Suprapubic skin (tissue), 4 donors: Measurements from ENCODE around the gene KLHL25. TPM values are rescaled to one million over a fixed set of nuclear protein-coding genes. Genes with fewer than 3 reads are reported as not detected.

Experiments used
- DNase-seq, 2 donors: peaks; one replicate each; pipeline ENCODE4 v3.0.0-alpha.2; 2019; ENCODE audit warnings: low spot score in 2 of 2
- H3K27ac ChIP-seq: fragments of 200-600 bp; sonication (generic); one replicate; pipeline ENCODE4 v1.5.1; 2019
- H3K27me3 ChIP-seq: fragments of 200-600 bp; sonication (generic); one replicate; pipeline ENCODE4 v1.5.1; 2019
- H3K36me3 ChIP-seq: fragments of 200-600 bp; sonication (generic); one replicate; pipeline ENCODE4 v1.5.1; 2019
- H3K4me1 ChIP-seq: fragments of 200-600 bp; sonication (generic); one replicate; pipeline ENCODE4 v1.5.1; 2019
- H3K4me3 ChIP-seq: fragments of 200-600 bp; sonication (generic); one replicate; pipeline ENCODE4 v1.5.1; 2019; ENCODE audit warnings: mild to moderate bottlenecking
- H3K9me3 ChIP-seq: fragments of 200-600 bp; sonication (generic); one replicate; pipeline ENCODE4 v1.5.1; 2019
- CTCF ChIP-seq, 2 donors: fragments of 200-600 bp in 1 of 2; fragments of 450-650 bp in 1 of 2; sonication (generic) in 1 of 2; IDR thresholded peaks; one replicate each; pipeline ENCODE4 v1.5.1; 2016 to 2019; ENCODE audit warnings: antibody characterized with exemption in 2 of 2, mild to moderate bottlenecking in 1 of 2, moderate library complexity in 1 of 2
- EP300 ChIP-seq: sonication (generic); formaldehyde crosslinking; IDR thresholded peaks from one replicate; pipeline ENCODE4 v1.6.1; 2017; ENCODE audit warnings: antibody characterized with exemption
- POLR2A ChIP-seq, 2 donors: fragments of 450-650 bp; IDR thresholded peaks; one replicate each; pipeline ENCODE4 v1.6.1; 2017; ENCODE audit warnings: antibody characterized with exemption in 2 of 2, mild to moderate bottlenecking in 2 of 2, moderate library complexity in 2 of 2
- POLR2AphosphoS5 ChIP-seq, 3 donors: sonication (generic); formaldehyde crosslinking; IDR thresholded peaks; one replicate each; pipeline ENCODE4 v1.6.1; 2017; ENCODE audit warnings: antibody characterized with exemption in 3 of 3
- WGBS: methylation state at CpG from one replicate; pipeline ENCODE4 v1.1.5; 2018; 5-methylcytosine and 5-hydroxymethylcytosine counted together
- total RNA-seq, 4 donors: library from RNA; depleted of rRNA; stranded (reverse); fragments of >200 nt; gene quantifications; one replicate each; pipeline ENCODE4 v1.1.0, GENCODE V29; 2016

Gene KLHL25
- total RNA-seq, 4 donors from 2014 or later = 14.4 to 24.8 (median 18.5) TPM

GRCh38 chr15:85769182-85769900 is 25.4 kb downstream of the KLHL25 start:
- Histone ChIP-seq H3K27ac (no peak overlapping the region), H3K9me3 (no peaks in the 10 kb centered on the region), H3K27me3 (no peaks in the 10 kb centered on the region), H3K4me1 (peaks cover 53% of the 10 kb centered on the region), H3K4me3 (no peak overlapping the region), H3K36me3 (peaks cover 3% of the 10 kb centered on the region)
- peak in 1 of 2 donors; percentile 80 for DNase-seq
- 95% methylated on average over 30 of the region's 42 CpGs for WGBS
- TF ChIP-seq POLR2A (IDR thresholded peaks at IDR 0.05) (no peak), EP300 (no peak), POLR2AphosphoS5 (IDR thresholded peaks at IDR 0.05) (no peak), CTCF (IDR thresholded peaks at IDR 0.05) (no peak)

- H3K27me3 ChIP-seq = no peaks in the 10 kb centered on the region
- no peak overlapping the region for H3K4me3 ChIP-seq
- H3K36me3 ChIP-seq = peaks cover 3% of the 10 kb centered on the region
- H3K27ac ChIP-seq = no peak overlapping the region
- no peaks in the 10 kb centered on the region for H3K9me3 ChIP-seq
- peaks cover 58% of the 10 kb centered on the region for H3K4me1 ChIP-seq
- TF ChIP-seq EP300 (no peak), POLR2A (IDR thresholded peaks at IDR 0.05) (no peak), CTCF (IDR thresholded peaks at IDR 0.05) (no peak), POLR2AphosphoS5 (IDR thresholded peaks at IDR 0.05) (no peak)
- over 99% methylated on average over 29 of the region's 32 CpGs for WGBS
- DNase-seq = peak in 1 of 2 donors; percentile 79
Observed at GRCh38 chr15:85768595-85769168, 26.0 kb downstream of the KLHL25 start.

GRCh38 chr15:85767785-85768529 is 26.8 kb downstream of the KLHL25 start:
- Histone ChIP-seq H3K27me3 (no peaks in the 10 kb centered on the region), H3K9me3 (no peaks in the 10 kb centered on the region), H3K4me1 (peaks cover 52% of the 10 kb centered on the region), H3K27ac (no peak overlapping the region), H3K36me3 (peaks cover 5% of the 10 kb centered on the region), H3K4me3 (no peak overlapping the region)
- TF ChIP-seq POLR2AphosphoS5 (IDR thresholded peaks at IDR 0.05) = no peak
- TF ChIP-seq EP300 = no peak
- TF ChIP-seq POLR2A (IDR thresholded peaks at IDR 0.05) = no peak
- no peak for TF ChIP-seq CTCF (IDR thresholded peaks at IDR 0.05)
- WGBS = 97% methylated on average over 6 of the region's 26 CpGs
- DNase-seq = no peak

GRCh38 chr15:85766001-85766831 is 28.5 kb downstream of the KLHL25 start:
- peaks cover 40% of the 10 kb centered on the region for H3K4me1 ChIP-seq
- H3K9me3 ChIP-seq = no peaks in the 10 kb centered on the region
- TF ChIP-seq CTCF (IDR thresholded peaks at IDR 0.05) (no peak), POLR2AphosphoS5 (IDR thresholded peaks at IDR 0.05) (no peak), POLR2A (IDR thresholded peaks at IDR 0.05) (no peak), EP300 (no peak)
- H3K36me3 ChIP-seq = peaks cover 6% of the 10 kb centered on the region
- no peak overlapping the region for H3K4me3 ChIP-seq
- no peak overlapping the region for H3K27ac ChIP-seq
- DNase-seq = no peak
- WGBS = 73% methylated on average over 18 of the region's 24 CpGs
- no peaks in the 10 kb centered on the region for H3K27me3 ChIP-seq
